H1 (cell line): Measurements from ENCODE around the gene H1-8. TPM values are rescaled to one million over a fixed set of nuclear protein-coding genes. Genes with fewer than 3 reads are reported as not detected.
A peak's percentile ranks its signal among the peaks of the same experiment; 100 is the strongest.

ENCODE experiments used
- CTCF ChIA-PET: fragments of 300-600 bp; sonication (Branson Sonifier 250); formaldehyde crosslinking; loops from one replicate; lab custom pipeline; 2021; ENCODE audit not compliant: partially characterized antibody; lab: Charles Lee
- POLR2A ChIA-PET: fragments of 300-600 bp; sonication (Branson Sonifier 250); formaldehyde crosslinking; loops from one replicate; lab custom pipeline; 2021; ENCODE audit warnings: inconsistent platforms; ENCODE audit not compliant: partially characterized antibody; lab: Charles Lee
- DNase-seq, 2 experiments: peaks; one replicate each; pipeline versions ENCODE4 v3.0.0 to v3.0.0-alpha.2; 2010 to 2022; ENCODE audit warnings: low spot score in 2 of 2, low read depth in 1 of 2, mixed read lengths in 1 of 2
- FAIRE-seq: peaks from 2 replicates; lab custom pipeline; 2011; peaks lifted over from hg19 to GRCh38; lab: Jason Lieb, UNC
- H2AFZ ChIP-seq: 2 replicates; pipeline ENCODE4 v1.8.1; 2012; ENCODE audit warnings: low read length, inconsistent platforms
- H2AK5ac ChIP-seq: 2 replicates; pipeline ENCODE4 v1.6.1; 2013; ENCODE audit warnings: low read depth, low read length
- H2BK120ac ChIP-seq: replicated peaks from 2 replicates; pipeline ENCODE3; 2013; ENCODE audit warnings: low read depth, low read length, inconsistent platforms
- H2BK12ac ChIP-seq: 2 replicates; pipeline ENCODE4 v1.6.1; 2013; ENCODE audit warnings: low read depth, low read length
- H2BK15ac ChIP-seq: 2 replicates; pipeline ENCODE4 v1.6.1; 2013; ENCODE audit warnings: low read length
- H2BK20ac ChIP-seq: 2 replicates; pipeline ENCODE4 v1.6.1; 2013; ENCODE audit warnings: low read length
- H2BK5ac ChIP-seq: 2 replicates; pipeline ENCODE4 v1.6.1; 2013; ENCODE audit warnings: low read depth, low read length
- H3K14ac ChIP-seq: 2 replicates; pipeline ENCODE4 v1.6.1; 2013; ENCODE audit warnings: inconsistent platforms; ENCODE audit not compliant: insufficient read length
- H3K18ac ChIP-seq: 2 replicates; pipeline ENCODE4 v1.6.1; 2013; ENCODE audit warnings: low read length; ENCODE audit errors: extremely low read depth
- H3K23ac ChIP-seq: 2 replicates; pipeline ENCODE4 v1.6.1; 2013; ENCODE audit warnings: inconsistent platforms; ENCODE audit not compliant: insufficient read length
- H3K23me2 ChIP-seq: 2 replicates; pipeline ENCODE4 v1.6.1; 2013; ENCODE audit warnings: low read depth, low read length
- H3K27ac ChIP-seq: 2 replicates; pipeline ENCODE4 v1.6.1; 2011; ENCODE audit warnings: low read depth, low read length, inconsistent platforms
- H3K27me3 ChIP-seq, 4 experiments: replicated peaks in 1 of 4; 1 replicate in 1 of 4; 2 replicates in 3 of 4; pipeline versions ENCODE4 v1.6.1 to v1.8.1; 2011 to 2013; ENCODE audit warnings: low read length in 3 of 4, mild to moderate bottlenecking in 3 of 4, inconsistent platforms in 2 of 4, mixed read lengths in 2 of 4, moderate library complexity in 1 of 4; ENCODE audit not compliant: control insufficient read depth in 3 of 4, insufficient read depth in 3 of 4; ENCODE audit errors: extremely low read depth in 1 of 4
- H3K36me3 ChIP-seq, 4 experiments: 2 replicates each; pipeline versions ENCODE4 v1.6.1 to v1.8.1; 2011 to 2013; ENCODE audit warnings: mild to moderate bottlenecking in 4 of 4, low read length in 3 of 4, moderate library complexity in 2 of 4, control low read depth in 1 of 4, inconsistent platforms in 1 of 4; ENCODE audit not compliant: insufficient read depth in 4 of 4, control insufficient read depth in 2 of 4
- H3K4ac ChIP-seq: replicated peaks from 2 replicates; pipeline ENCODE3; 2013; ENCODE audit warnings: low read length, low read depth, mixed read lengths, inconsistent platforms; ENCODE audit not compliant: insufficient read length
- H3K4me1 ChIP-seq, 4 experiments: replicated peaks in 1 of 4; 1 replicate in 1 of 4; 2 replicates in 3 of 4; pipeline versions ENCODE4 v1.6.1 to v1.8.1; 2011 to 2013; ENCODE audit warnings: low read length in 3 of 4, inconsistent platforms in 2 of 4, mixed read lengths in 1 of 4; ENCODE audit not compliant: insufficient read depth in 4 of 4, control insufficient read depth in 3 of 4
- H3K4me2 ChIP-seq, 2 experiments: 2 replicates each; pipeline versions ENCODE4 v1.6.1 to v1.8.1; 2011 to 2013; ENCODE audit warnings: low read depth in 2 of 2, low read length in 2 of 2, control low read depth in 1 of 2, inconsistent platforms in 1 of 2, mild to moderate bottlenecking in 1 of 2; ENCODE audit not compliant: insufficient read depth in 1 of 2
- H3K4me3 ChIP-seq, 4 experiments: fragments of 200-600, 300-600 bp in 1 of 4; sonication (generic), shearing (Covaris generic), sonication (Bioruptor Twin) in 1 of 4; 2 replicates each; pipeline versions ENCODE4 v1.5.1 to v1.8.1; 2011 to 2016; ENCODE audit warnings: low read length in 4 of 4, low read depth in 3 of 4, control low read depth in 2 of 4, inconsistent platforms in 2 of 4, mild to moderate bottlenecking in 2 of 4, mixed read lengths in 1 of 4, moderate library complexity in 1 of 4; ENCODE audit not compliant: insufficient read depth in 2 of 4; ENCODE audit errors: extremely low read depth in 1 of 4
- H3K56ac ChIP-seq: replicated peaks from 2 replicates; pipeline ENCODE3; 2013; ENCODE audit warnings: low read depth, mild to moderate bottlenecking, mixed read lengths, low read length, inconsistent platforms; ENCODE audit not compliant: insufficient read length
- H3K79me1 ChIP-seq: 2 replicates; pipeline ENCODE4 v1.6.1; 2013; ENCODE audit warnings: low read depth, low read length, control low read depth
- H3K79me2 ChIP-seq, 2 experiments: 2 replicates each; pipeline versions ENCODE4 v1.6.1 to v1.8.1; 2012 to 2013; ENCODE audit warnings: low read length in 2 of 2, mild to moderate bottlenecking in 2 of 2, inconsistent platforms in 1 of 2; ENCODE audit not compliant: insufficient read depth in 2 of 2, control insufficient read depth in 1 of 2
- H3K9ac ChIP-seq, 4 experiments: replicated peaks in 1 of 4; 1 replicate in 1 of 4; 2 replicates in 3 of 4; pipeline versions ENCODE4 v1.6.1 to v1.8.1; 2011 to 2013; ENCODE audit warnings: low read depth in 3 of 4, low read length in 3 of 4, control low read depth in 2 of 4, mild to moderate bottlenecking in 2 of 4, moderate library complexity in 2 of 4, inconsistent platforms in 1 of 4; ENCODE audit errors: extremely low read depth in 1 of 4
- H3K9me3 ChIP-seq, 2 experiments: 2 replicates each; pipeline versions ENCODE4 v1.6.1 to v1.8.1; 2012 to 2013; ENCODE audit warnings: mild to moderate bottlenecking in 2 of 2, moderate library complexity in 2 of 2, control low read depth in 1 of 2, inconsistent platforms in 1 of 2, low read depth in 1 of 2, low read length in 1 of 2, mixed read lengths in 1 of 2; ENCODE audit not compliant: insufficient read depth in 2 of 2
- H4K20me1 ChIP-seq, 2 experiments: replicated peaks in 1 of 2; 2 replicates each; pipeline versions ENCODE3 to v1.8.1; 2011 to 2013; ENCODE audit warnings: inconsistent platforms in 2 of 2, low read length in 2 of 2, mild to moderate bottlenecking in 1 of 2; ENCODE audit not compliant: insufficient read depth in 2 of 2, control insufficient read depth in 1 of 2
- H4K5ac ChIP-seq: 2 replicates; pipeline ENCODE4 v1.6.1; 2013; ENCODE audit warnings: low read length, low read depth, mixed read lengths, inconsistent platforms; ENCODE audit not compliant: insufficient read length
- H4K8ac ChIP-seq: 2 replicates; pipeline ENCODE4 v1.8.0; 2013; ENCODE audit warnings: mild to moderate bottlenecking, moderate library complexity, low read length, inconsistent platforms; ENCODE audit not compliant: insufficient read depth; ENCODE audit errors: extremely low read depth
- H4K91ac ChIP-seq: replicated peaks from 2 replicates; pipeline ENCODE3; 2013; ENCODE audit warnings: low read length, mixed read lengths, inconsistent platforms; ENCODE audit not compliant: insufficient read length
- ATF3 ChIP-seq: IDR thresholded peaks from 2 replicates; pipeline ENCODE4 v1.6.1; 2011; ENCODE audit warnings: low read depth, mild to moderate bottlenecking, low read length; ENCODE audit not compliant: insufficient read depth
- BACH1 ChIP-seq: IDR thresholded peaks from 2 replicates; pipeline ENCODE4 v1.6.1; 2012; ENCODE audit warnings: low read length, improper control_type of control experiment
- BRCA1 ChIP-seq: IDR thresholded peaks from 2 replicates; pipeline ENCODE4 v1.6.1; 2012; ENCODE audit warnings: low read depth, low read length, improper control_type of control experiment
- CBX8 ChIP-seq: fragments of 300-800, 300-1000 bp; sonication (generic); IDR thresholded peaks from 2 replicates; pipeline ENCODE4 v1.7.1; 2016; ENCODE audit warnings: low read depth, low read length, borderline replicate concordance
- CEBPB ChIP-seq: IDR thresholded peaks from 2 replicates; pipeline ENCODE4 v1.6.1; 2012; ENCODE audit warnings: low read depth, low read length
- CHD2 ChIP-seq: IDR thresholded peaks from 2 replicates; pipeline ENCODE4 v1.6.1; 2012; ENCODE audit warnings: low read length, improper control_type of control experiment
- E2F6 ChIP-seq: IDR thresholded peaks from 2 replicates; pipeline ENCODE4 v1.6.1; 2012; ENCODE audit warnings: inconsistent platforms
- EGR1 ChIP-seq: IDR thresholded peaks from 2 replicates; pipeline ENCODE4 v1.6.1; 2011; ENCODE audit warnings: low read depth, low read length, borderline replicate concordance
- EP300 ChIP-seq, 2 experiments: IDR thresholded peaks; 1 replicate in 1 of 2; 2 replicates in 1 of 2; pipeline ENCODE4 v1.6.1; 2011 to 2012; ENCODE audit warnings: low read depth in 2 of 2, low read length in 2 of 2, mild to moderate bottlenecking in 2 of 2, borderline replicate concordance in 1 of 2, inconsistent platforms in 1 of 2, moderate library complexity in 1 of 2
- GTF2F1 ChIP-seq: IDR thresholded peaks from 2 replicates; pipeline ENCODE4 v1.6.1; 2012; ENCODE audit warnings: low read depth, low read length, improper control_type of control experiment, borderline replicate concordance
- MAX ChIP-seq: IDR thresholded peaks from 2 replicates; pipeline ENCODE4 v1.6.1; 2012; ENCODE audit warnings: inconsistent platforms
- SRF ChIP-seq: IDR thresholded peaks from 2 replicates; pipeline ENCODE4 v1.6.1; 2011; ENCODE audit warnings: mild to moderate bottlenecking, low read depth, low read length, moderate library complexity
- TAF1 ChIP-seq: IDR thresholded peaks from 2 replicates; pipeline ENCODE4 v1.6.1; 2011; ENCODE audit warnings: mild to moderate bottlenecking, low read depth, low read length
- YY1 ChIP-seq: IDR thresholded peaks from 2 replicates; pipeline ENCODE4 v1.6.1; 2011; ENCODE audit warnings: low read depth, mild to moderate bottlenecking, low read length
- WGBS, 2 experiments: shearing (Covaris generic) in 1 of 2; methylation state at CpG; one replicate each; pipeline versions ENCODE4 v1.1.6 to v1.1.7; 2013 to 2015; ENCODE audit warnings: low lambda C conversion rate in 2 of 2, mixed read lengths in 2 of 2, inconsistent platforms in 1 of 2, low coverage in 1 of 2, missing lambda C conversion rate in 1 of 2; ENCODE audit not compliant: insufficient replicate concordance in 2 of 2, insufficient coverage in 1 of 2, insufficient read length in 1 of 2; ENCODE audit errors: extremely low coverage in 1 of 2, missing lambda C conversion rate in 1 of 2; 5-methylcytosine and 5-hydroxymethylcytosine counted together
- polyA plus RNA-seq, 7 experiments: library from polyadenylated mRNA; depleted of rRNA in 3 of 7; stranded (reverse) in 5 of 7; unstranded in 2 of 7; fragments of >200 nt in 5 of 7; fragments of 200-250 nt in 2 of 7; gene quantifications; 1 replicate in 5 of 7; 2 replicates in 1 of 7; 4 replicates in 1 of 7; pipeline versions ENCODE4 v1.2.1 to v1.2.3, GENCODE V29; 2011 to 2013; ENCODE audit warnings: missing spikeins in 2 of 7, mixed read lengths in 2 of 7
- total RNA-seq: library from RNA; stranded (reverse); fragmentation: NEBNext Ultra II Directional; extraction: Animal tissue kit (Norgen Biotek cat#: 25700); gene quantifications from 2 replicates; pipeline ENCODE4 v1.2.1, GENCODE V29; 2021

H1-8 gene
- total and polyA plus RNA-seq, 2 of the 8 experiments (the other 6 are each of a cell fraction or from before 2014, with no cell fraction given) = not detected

- Histone ChIP-seq H3K36me3 (no peaks in the 10 kb centered on the region), H2AK5ac (no peak overlapping the region), H3K4ac (no peak overlapping the region), H3K4me3 (no peak overlapping the region), H3K23me2 (no peaks in the 10 kb centered on the region), H4K8ac (no peak overlapping the region), H2BK15ac (no peak overlapping the region), H2BK20ac (no peak overlapping the region), H2AFZ (0 out of 2 replicates have a peak overlapping the region, but pooled peaks have one; percentile 29), H3K27me3 (no peaks in the 10 kb centered on the region), H3K23ac (no peak overlapping the region), H3K18ac (no peak overlapping the region), H4K5ac (no peak overlapping the region), H4K91ac (no peak overlapping the region), H3K56ac (no peak overlapping the region), H3K14ac (no peak overlapping the region), H2BK12ac (no peak overlapping the region), H4K20me1 (no peaks in the 10 kb centered on the region), H3K4me2 (no peak overlapping the region), H2BK120ac (no peak overlapping the region), H3K9me3 (no peaks in the 10 kb centered on the region), H3K79me2 (no peaks in the 10 kb centered on the region), H3K9ac (no peak overlapping the region), H2BK5ac (no peak overlapping the region), H3K4me1 (peaks cover 4 to 10% (median 6%) of the 10 kb centered on the region in 4 experiments), H3K27ac (no peak overlapping the region), H3K79me1 (no peaks in the 10 kb centered on the region)
- no peak for FAIRE-seq
- WGBS, 2 experiments = 86% methylated on average over 3 of the region's 3 CpGs; no CpG with 5 or more reads in 1 of the 2 experiments
- no peak for DNase-seq
- POLR2A ChIA-PET = interaction anchor here (0.9 to 1.1 kb wide), 2 partner anchors 10 to 61 kb away, joined by 5 to 8 read pairs; no protein-coding TSS in a partner anchor
- CTCF ChIA-PET = interaction anchor here (1.2 kb wide), 1 partner anchor 22 kb away, joined by 3 read pairs; no protein-coding TSS in a partner anchor
- TF ChIP-seq EP300 (IDR thresholded peaks at IDR 0.05; ENCODE audit: borderline replicate concordance in 1 of 2, low read depth in 2 of 2, low read length in 2 of 2) = no peak
- no peak for TF ChIP-seq TAF1
- TF ChIP-seq CEBPB = no peak
- TF ChIP-seq SRF = no peak
- no peak for TF ChIP-seq E2F6
- TF ChIP-seq CBX8 = no peak
- TF ChIP-seq ATF3 = no peak
- no peak for TF ChIP-seq BRCA1
- no peak for TF ChIP-seq BACH1
- TF ChIP-seq CHD2 = no peak
- no peak for TF ChIP-seq MAX
- no peak for TF ChIP-seq YY1
- no peak for TF ChIP-seq GTF2F1
- TF ChIP-seq EGR1 = no peak
Observed at GRCh38 chr3:129536804-129537203, 6.2 kb upstream of the H1-8 start.
